GM21515 (cell line): ENCODE results near the gene TRPM2.

Source experiments
- ATAC-seq: cut with Tn5 transposase; IDR thresholded peaks from one replicate; pipeline ENCODE4 v1.9.1; 2021; ENCODE audit not compliant: unreplicated experiment

The TRPM2 gene

GRCh38 chr21:44439211-44439600 is 85.8 kb downstream of the TRPM2 start:
- no peak for ATAC-seq

GRCh38 chr21:44440241-44441040 is 87.0 kb downstream of the TRPM2 start:
- no peak for ATAC-seq

GRCh38 chr21:44441041-44441400 is 87.6 kb downstream of the TRPM2 start:
- no peak for ATAC-seq

- ATAC-seq = no peak
Measured at GRCh38 chr21:44441581-44442265, 88.3 kb downstream of the TRPM2 start.

GRCh38 chr21:44442266-44443125 is 89.1 kb downstream of the TRPM2 start:
- no peak for ATAC-seq

GRCh38 chr21:44443291-44443890 is 90.0 kb downstream of the TRPM2 start:
- no peak for ATAC-seq

GRCh38 chr21:44443891-44444285 is 90.5 kb downstream of the TRPM2 start:
- ATAC-seq = no peak

GRCh38 chr21:44444286-44444931 is 91.0 kb downstream of the TRPM2 start:
- no peak for ATAC-seq

- ATAC-seq = no peak
Measured at GRCh38 chr21:44445145-44445812, 91.9 kb downstream of the TRPM2 start.

GRCh38 chr21:44448651-44449131 is 95.3 kb downstream of the TRPM2 start:
- ATAC-seq = no peak

- ATAC-seq = no peak
Measured at GRCh38 chr21:44449473-44450363, 96.3 kb downstream of the TRPM2 start.

- no peak for ATAC-seq
Measured at GRCh38 chr21:44450402-44450801, 97.0 kb downstream of the TRPM2 start.

GRCh38 chr21:44450999-44451398 is 97.6 kb downstream of the TRPM2 start:
- no peak for ATAC-seq

- ATAC-seq = no peak
Measured at GRCh38 chr21:44453120-44453519, 99.7 kb downstream of the TRPM2 start.

- no peak for ATAC-seq
Measured at GRCh38 chr21:44454058-44454457, 100.6 kb downstream of the TRPM2 start.

GRCh38 chr21:44454747-44455523 is 101.5 kb downstream of the TRPM2 start, which contains the start of gene LRRC3:
LRRC3 (plus strand) TSS chr21:44455510; CDS start chr21:44456645, 1,135 bp downstream.
- no peak for ATAC-seq

- ATAC-seq = no peak
Measured at GRCh38 chr21:44455524-44456213, 102.2 kb downstream of the TRPM2 start.
